ENCODE data around the gene LRRFIP1.

DNA sequence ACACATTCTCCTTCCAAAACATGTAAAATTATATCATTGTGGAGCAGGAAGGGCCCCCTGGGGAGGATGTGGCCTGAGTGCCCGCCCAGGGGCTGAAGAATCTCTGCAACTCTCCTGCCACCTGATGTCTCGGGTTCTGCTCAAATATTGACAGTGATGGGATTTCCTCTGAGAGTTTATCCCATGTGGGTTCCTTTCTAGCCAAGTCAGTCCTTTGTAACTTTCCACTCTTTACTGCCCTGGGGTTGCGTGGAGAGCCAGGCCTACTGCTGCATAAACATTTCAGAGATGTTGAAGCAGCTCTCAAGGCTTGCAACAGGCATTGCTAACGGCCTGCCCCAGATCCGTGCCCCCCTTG is 32.9 kb upstream of the LRRFIP1 start:
- TF ChIP-seq TAF1 (IDR thresholded peaks at IDR 0.05; ENCODE audit: borderline replicate concordance, insufficient read depth, low read length) (no peak), REST (IDR thresholded peaks at IDR 0.05; ENCODE audit: insufficient read depth in 1 of 2, low read depth in 2 of 2, low read length in 2 of 2) (no peak), POLR2AphosphoS5 (IDR thresholded peaks at IDR 0.05; ENCODE audit: low read depth, low read length) (no peak)
